AG04449 (cell line): ENCODE data around the gene NTM.

Experiments
- CTCF ChIA-PET: fragments of 350-600 bp; formaldehyde crosslinking; extraction: SDS; loops from one replicate; lab custom pipeline; 2021; ENCODE audit warnings: antibody characterized with exemption; lab: Yijun Ruan, JAX
- POLR2A ChIA-PET: fragments of 400-600, 350-600 bp; formaldehyde crosslinking; extraction: SDS; loops from one replicate; lab custom pipeline; 2020; ENCODE audit warnings: antibody characterized with exemption, inconsistent platforms; lab: Yijun Ruan, JAX
- DNase-seq: peaks from one replicate; pipeline ENCODE4 v3.0.0-alpha.2; 2010; ENCODE audit warnings: low read depth, low spot score
- H3K4me3 ChIP-seq: 2 replicates; pipeline ENCODE4 v1.5.1; 2011; ENCODE audit warnings: low read depth, mild to moderate bottlenecking, control low read depth, low read length
- TF ChIP-seq, protein P1 (sequence below): IDR thresholded peaks from one replicate; pipeline ENCODE4 v1.5.1; 2011; ENCODE audit warnings: mild to moderate bottlenecking, moderate library complexity, low read length, control low read depth, inconsistent platforms; ENCODE audit not compliant: insufficient read depth; ENCODE audit errors: missing control alignments

Gene NTM

GRCh38 chr11:131980888-131981668 lies 610.7 kb downstream of the NTM start:
- H3K4me3 ChIP-seq: no peak overlapping the region
- DNase-seq: no peak
- ChIA-PET POLR2A (no interaction called here), CTCF (interaction anchor here (0.8 to 2.3 kb wide), 3 partner anchors 113 to 232 kb away, joined by 3 to 6 read pairs (median 3); no protein-coding TSS in a partner anchor)
- TF ChIP-seq, protein P1, sequence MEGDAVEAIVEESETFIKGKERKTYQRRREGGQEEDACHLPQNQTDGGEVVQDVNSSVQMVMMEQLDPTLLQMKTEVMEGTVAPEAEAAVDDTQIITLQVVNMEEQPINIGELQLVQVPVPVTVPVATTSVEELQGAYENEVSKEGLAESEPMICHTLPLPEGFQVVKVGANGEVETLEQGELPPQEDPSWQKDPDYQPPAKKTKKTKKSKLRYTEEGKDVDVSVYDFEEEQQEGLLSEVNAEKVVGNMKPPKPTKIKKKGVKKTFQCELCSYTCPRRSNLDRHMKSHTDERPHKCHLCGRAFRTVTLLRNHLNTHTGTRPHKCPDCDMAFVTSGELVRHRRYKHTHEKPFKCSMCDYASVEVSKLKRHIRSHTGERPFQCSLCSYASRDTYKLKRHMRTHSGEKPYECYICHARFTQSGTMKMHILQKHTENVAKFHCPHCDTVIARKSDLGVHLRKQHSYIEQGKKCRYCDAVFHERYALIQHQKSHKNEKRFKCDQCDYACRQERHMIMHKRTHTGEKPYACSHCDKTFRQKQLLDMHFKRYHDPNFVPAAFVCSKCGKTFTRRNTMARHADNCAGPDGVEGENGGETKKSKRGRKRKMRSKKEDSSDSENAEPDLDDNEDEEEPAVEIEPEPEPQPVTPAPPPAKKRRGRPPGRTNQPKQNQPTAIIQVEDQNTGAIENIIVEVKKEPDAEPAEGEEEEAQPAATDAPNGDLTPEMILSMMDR: no peak

DNA sequence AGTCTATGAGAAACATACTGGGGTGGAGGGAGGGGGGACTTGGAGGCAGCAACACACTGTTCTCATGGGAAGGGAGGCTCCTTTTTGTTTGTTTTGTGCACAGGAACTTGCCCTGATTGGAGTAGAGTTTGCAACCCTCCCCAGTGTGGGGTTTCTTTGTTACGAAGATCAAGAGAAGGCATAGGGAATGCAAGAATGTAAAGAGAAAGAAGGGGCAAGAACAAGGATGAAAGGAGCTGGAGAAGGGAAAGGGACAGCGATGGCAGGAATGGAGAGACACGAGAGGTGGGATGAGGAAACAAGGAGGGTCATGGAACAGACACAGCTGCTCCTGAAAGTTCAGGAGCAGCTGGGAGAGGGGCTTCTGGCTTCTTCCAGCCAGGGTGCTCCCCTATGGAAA lies 611.7 kb downstream of the NTM start:
- no peak for DNase-seq
- TF ChIP-seq, protein P1: no peak
- ChIA-PET POLR2A (no interaction called here), CTCF (interaction anchor here (2.0 to 2.3 kb wide), 2 partner anchors 145 to 235 kb away, joined by 5 to 6 read pairs; no protein-coding TSS in a partner anchor)
- no peak overlapping the region for H3K4me3 ChIP-seq

GRCh38 chr11:131985846-131986301 lies 615.5 kb downstream of the NTM start:
- TF ChIP-seq, protein P1: no peak
- no peak overlapping the region for H3K4me3 ChIP-seq
- POLR2A ChIA-PET: no interaction called here
- CTCF ChIA-PET: interaction anchor here (0.7 to 1.3 kb wide), 2 partner anchors 11 to 290 kb away, joined by 3 read pairs; no protein-coding TSS in a partner anchor
- DNase-seq: no peak

DNA sequence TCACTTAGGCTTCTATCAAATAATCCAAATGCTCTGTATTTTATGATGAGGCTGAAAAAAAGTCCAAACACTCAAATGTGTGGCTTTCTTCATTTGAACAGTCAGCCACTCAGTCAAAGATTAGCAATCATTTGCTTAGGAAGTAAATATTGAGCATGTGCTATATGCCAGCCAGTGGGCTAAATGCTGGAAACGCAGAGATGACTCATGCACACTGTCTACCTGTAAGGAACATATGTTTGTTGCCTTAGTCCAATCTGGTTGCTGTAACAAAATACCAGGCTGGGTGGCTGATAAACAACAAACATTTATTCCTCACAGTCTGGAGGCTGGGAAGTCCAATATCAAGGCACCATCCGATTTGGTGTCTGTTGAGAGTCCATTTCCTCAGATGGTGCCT lies 617.3 kb downstream of the NTM start:
- TF ChIP-seq, protein P1: no peak
- ChIA-PET CTCF (interaction anchor here (2.3 kb wide), 1 partner anchor 12 kb away, joined by 5 read pairs; no protein-coding TSS in a partner anchor), POLR2A (no interaction called here)

DNA sequence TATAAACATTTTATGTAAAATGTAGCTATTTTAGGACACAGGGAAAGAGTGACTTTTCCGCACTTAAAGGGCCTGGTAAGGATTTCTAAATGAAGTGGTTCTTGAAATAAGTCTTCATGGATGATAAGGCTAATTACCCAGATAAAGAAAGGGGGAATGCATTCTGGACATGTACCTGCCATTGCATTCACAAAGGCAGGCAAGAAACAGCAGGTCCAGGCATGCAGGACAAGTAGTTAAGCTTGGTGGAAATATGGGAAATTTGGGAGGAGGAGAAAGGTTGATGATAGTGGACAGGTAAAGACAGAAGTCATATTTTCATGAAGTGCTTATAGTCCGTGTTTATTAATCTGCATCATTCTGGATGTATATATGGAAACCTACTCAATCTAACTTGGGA lies 621.2 kb downstream of the NTM start:
- no peak overlapping the region for H3K4me3 ChIP-seq
- POLR2A ChIA-PET: no interaction called here
- no peak for DNase-seq
- TF ChIP-seq, protein P1: no peak
- CTCF ChIA-PET: interaction anchor here (1.0 to 1.3 kb wide), 3 partner anchors 37 to 72 kb away, joined by 3 read pairs; no protein-coding TSS in a partner anchor

More for the DNA sequence above, 617.3 kb downstream of the NTM start:
- H3K4me3 ChIP-seq: no peak overlapping the region
- DNase-seq: no peak

DNA sequence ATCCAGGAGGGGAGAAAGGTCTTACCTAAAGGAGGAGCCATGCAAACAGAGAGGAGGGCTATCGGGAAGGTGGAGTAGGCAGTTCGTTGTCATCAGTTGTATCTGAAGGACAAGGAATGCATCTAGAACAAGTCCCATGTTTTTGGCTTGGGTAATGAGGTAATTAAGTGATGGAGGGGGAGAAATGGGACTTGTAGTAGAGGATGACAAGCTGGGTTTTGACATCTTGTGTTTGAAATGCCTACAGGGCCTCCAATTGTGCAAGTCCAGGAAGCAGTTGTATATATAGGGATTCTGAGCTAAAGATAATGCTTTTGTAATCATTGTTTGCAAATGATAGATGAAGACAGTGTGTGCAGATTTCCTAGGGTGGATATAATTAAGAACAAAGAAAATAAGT lies 622.8 kb downstream of the NTM start:
- DNase-seq: no peak
- CTCF ChIA-PET: interaction anchor here (1.8 kb wide), 1 partner anchor 9 kb away, joined by 5 read pairs; no protein-coding TSS in a partner anchor
- no peak overlapping the region for H3K4me3 ChIP-seq
- POLR2A ChIA-PET: no interaction called here
- TF ChIP-seq, protein P1: no peak
